IPS DF 6.9 (cell line): ENCODE measurements around the gene SLC25A4.
A peak's percentile ranks its signal among the peaks of the same experiment; 100 is the strongest.
"Not testable (repeated sequence)": the region's sequence is repeated elsewhere in the genome, so short reads cannot be mapped to it uniquely, and the experiment has no call there.

Experiments
- DNase-seq: peaks from one replicate; pipeline ENCODE4 v3.0.0-alpha.2; 2013; ENCODE audit warnings: low read depth, low spot score
- H3K27ac ChIP-seq: one replicate; pipeline ENCODE4 v1.5.1; 2013; ENCODE audit warnings: low read length, control low read depth
- H3K27me3 ChIP-seq: 2 replicates; pipeline ENCODE4 v1.6.1; 2013; ENCODE audit warnings: mild to moderate bottlenecking, low read length; ENCODE audit not compliant: control insufficient read depth, insufficient read depth
- H3K36me3 ChIP-seq: 2 replicates; pipeline ENCODE4 v1.6.1; 2013; ENCODE audit warnings: low read length; ENCODE audit not compliant: control insufficient read depth, insufficient read depth
- H3K4me1 ChIP-seq: 2 replicates; pipeline ENCODE4 v1.6.1; 2013; ENCODE audit warnings: low read length; ENCODE audit not compliant: control insufficient read depth, insufficient read depth
- H3K4me3 ChIP-seq: 2 replicates; pipeline ENCODE4 v1.5.1; 2013; ENCODE audit warnings: mild to moderate bottlenecking, low read length
- H3K9me3 ChIP-seq: 2 replicates; pipeline ENCODE4 v1.6.1; 2013; ENCODE audit warnings: low read length, inconsistent platforms; ENCODE audit not compliant: control insufficient read depth, insufficient read depth
- WGBS: extraction: QIAGEN DNeasy Blood & Tissue Kit; methylation state at CpG from one replicate; pipeline ENCODE4 v1.1.7; 2013; ENCODE audit warnings: mixed read lengths, missing lambda C conversion rate; ENCODE audit not compliant: insufficient read length, insufficient coverage; 5-methylcytosine and 5-hydroxymethylcytosine counted together

Gene SLC25A4

DNA sequence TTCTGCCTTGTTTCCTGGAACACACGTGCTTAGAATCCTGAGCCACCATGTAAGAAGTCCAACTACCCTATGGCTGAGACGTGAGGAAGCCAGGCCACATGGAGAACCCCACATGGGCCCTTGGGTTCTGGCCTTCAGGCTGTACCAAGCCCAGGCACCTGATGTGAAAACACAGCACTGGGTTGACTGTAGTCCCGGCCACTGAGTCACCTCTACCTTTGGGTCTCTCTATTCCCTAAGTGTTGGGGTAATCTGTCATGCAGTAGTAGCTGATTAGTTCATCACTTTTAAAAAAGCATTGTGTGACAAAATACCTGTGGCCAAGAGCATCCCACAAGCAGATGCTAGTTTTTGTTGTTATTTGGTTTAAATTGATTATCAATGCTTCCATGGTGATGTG is 36.4 kb downstream of the SLC25A4 start:
- Histone ChIP-seq H3K27ac (no peak overlapping the region), H3K9me3 (no peaks in the 10 kb centered on the region), H3K27me3 (no peaks in the 10 kb centered on the region), H3K4me1 (peaks cover 3% of the 10 kb centered on the region; the same call in 1 of the 2 replicates), H3K4me3 (no peak overlapping the region), H3K36me3 (no peaks in the 10 kb centered on the region)
- DNase-seq: no peak
- WGBS: no CpG with 5 or more reads among the region's 3 CpGs

DNA sequence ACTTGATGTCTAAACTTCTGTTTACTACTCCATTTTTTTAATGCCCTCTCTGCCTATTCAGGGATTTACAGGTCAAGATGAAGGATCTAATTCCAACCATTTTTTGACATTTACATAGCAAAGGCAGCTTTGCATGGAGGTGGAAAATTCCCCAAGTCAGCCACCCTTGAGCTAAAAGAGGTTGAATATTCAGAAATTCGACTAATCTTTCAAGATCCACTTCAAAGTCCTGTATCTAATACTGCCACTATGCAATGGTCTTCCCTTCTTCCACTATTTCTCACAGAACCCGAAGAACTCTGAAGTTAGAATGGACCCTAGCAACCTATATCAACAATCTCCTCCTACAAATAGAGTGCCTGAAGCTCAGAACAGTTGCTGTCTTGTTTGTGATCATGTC is 39.2 kb downstream of the SLC25A4 start:
- Histone ChIP-seq H3K27ac (no peak overlapping the region), H3K4me1 (peaks cover 3% of the 10 kb centered on the region; the same call in 1 of the 2 replicates), H3K9me3 (no peaks in the 10 kb centered on the region), H3K36me3 (no peaks in the 10 kb centered on the region), H3K27me3 (no peaks in the 10 kb centered on the region), H3K4me3 (no peak overlapping the region)
- WGBS: no CpG with 5 or more reads among the region's 2 CpGs
- no peak for DNase-seq

DNA sequence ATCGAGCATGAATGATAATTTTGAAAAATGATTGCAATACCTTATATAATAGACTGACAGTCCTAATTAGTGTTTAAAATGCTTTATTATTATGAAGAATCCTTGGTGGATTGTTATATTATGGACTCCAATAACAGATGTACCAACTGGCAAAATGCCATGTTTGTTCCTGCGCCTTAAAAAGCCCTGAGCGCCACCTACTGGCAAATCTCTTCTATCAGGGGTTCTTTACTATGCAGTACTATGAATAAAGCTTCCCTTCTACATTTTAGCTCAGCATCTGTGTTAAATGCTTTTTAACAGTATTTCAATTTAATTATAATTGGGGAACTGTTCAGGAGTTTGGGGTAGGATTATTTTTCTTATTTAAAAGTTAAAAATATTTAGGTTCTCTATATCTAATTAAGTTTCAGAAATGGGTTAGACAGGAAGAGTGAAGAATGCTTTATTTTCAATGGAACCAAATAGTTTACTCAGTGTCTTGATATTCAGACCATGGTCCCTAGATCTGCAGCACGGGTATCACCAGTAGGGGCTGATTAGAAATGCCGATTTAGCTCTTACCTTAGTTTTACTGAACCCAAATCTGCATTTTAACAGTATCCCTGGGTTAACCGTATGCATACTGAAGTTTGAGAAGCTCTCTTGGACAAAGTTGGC is 40.7 kb downstream of the SLC25A4 start:
- Histone ChIP-seq H3K27me3 (no peaks in the 10 kb centered on the region), H3K9me3 (no peaks in the 10 kb centered on the region), H3K4me3 (no peak overlapping the region), H3K27ac (no peak overlapping the region), H3K4me1 (peaks cover 3% of the 10 kb centered on the region; the same call in 1 of the 2 replicates), H3K36me3 (no peaks in the 10 kb centered on the region)
- peak; percentile 54 for DNase-seq
- WGBS: no CpG with 5 or more reads among the region's 6 CpGs

GRCh38 chr4:185186769-185187168 is 43.7 kb downstream of the SLC25A4 start:
- no CpG with 5 or more reads among the region's 3 CpGs for WGBS

DNA sequence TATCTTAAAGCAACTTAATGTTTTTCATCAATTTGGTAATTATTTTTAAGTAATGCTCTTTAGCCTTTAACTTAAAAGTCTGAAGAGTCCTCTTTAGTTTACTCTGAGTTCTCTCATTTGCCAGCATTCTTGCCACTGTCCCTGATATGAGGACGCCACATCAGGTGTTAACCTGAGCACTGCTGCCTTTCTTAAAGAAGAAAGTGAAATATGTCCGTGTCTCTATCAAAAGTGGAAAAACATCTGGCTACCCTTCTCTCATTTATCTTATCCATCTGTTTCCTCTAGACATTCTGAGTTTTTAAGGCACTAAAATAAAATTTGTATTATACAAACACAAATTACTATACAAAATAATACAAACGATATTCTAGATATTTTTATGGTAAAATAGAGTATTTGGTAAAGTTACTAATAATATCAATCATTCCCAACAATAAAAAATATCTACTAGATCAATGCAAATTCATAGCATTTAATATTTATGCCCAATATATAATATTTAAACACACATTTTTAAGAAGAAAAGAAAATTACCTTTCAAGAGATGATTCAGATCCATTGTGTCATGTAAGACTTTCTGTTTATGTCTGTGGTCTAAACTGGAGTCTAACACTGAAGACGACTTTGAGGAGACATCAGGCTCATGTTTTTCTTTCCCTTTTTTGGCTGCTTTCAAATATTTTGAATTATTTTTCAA is 46.7 kb downstream of the SLC25A4 start:
- Histone ChIP-seq H3K27me3 (no peaks in the 10 kb centered on the region), H3K9me3 (no peaks in the 10 kb centered on the region), H3K27ac (no peak overlapping the region), H3K4me1 (no peaks in the 10 kb centered on the region), H3K36me3 (peaks cover 4% of the 10 kb centered on the region; the same call in 1 of the 2 replicates), H3K4me3 (no peak overlapping the region)
- WGBS: 100% methylated on average over 1 of the region's 4 CpGs
- DNase-seq: no peak

More at GRCh38 chr4:185186769-185187168, 43.7 kb downstream of the SLC25A4 start:
- no peak overlapping the region for H3K27ac ChIP-seq
- H3K4me1 ChIP-seq: peaks cover 1% of the 10 kb centered on the region; the same call in 1 of the 2 replicates
- H3K27me3 ChIP-seq: no peaks in the 10 kb centered on the region
- H3K9me3 ChIP-seq: no peaks in the 10 kb centered on the region
- H3K4me3 ChIP-seq: no peak overlapping the region
- H3K36me3 ChIP-seq: peaks cover 4% of the 10 kb centered on the region; the same call in 1 of the 2 replicates
- DNase-seq: no peak

- Histone ChIP-seq H3K4me3 (no peak overlapping the region), H3K27ac (no peak overlapping the region), H3K4me1 (no peaks in the 10 kb centered on the region), H3K36me3 (peaks cover 4% of the 10 kb centered on the region; the same call in 1 of the 2 replicates), H3K9me3 (no peaks in the 10 kb centered on the region), H3K27me3 (no peaks in the 10 kb centered on the region)
- no peak for DNase-seq
- no CpG with 5 or more reads among the region's 6 CpGs for WGBS
These were observed 47.3 kb downstream of the SLC25A4 start for GRCh38 chr4:185190306-185190856.

GRCh38 chr4:185192059-185192458 is 49.0 kb downstream of the SLC25A4 start:
- no CpG with 5 or more reads among the region's 1 CpG for WGBS
- H3K36me3 ChIP-seq: peaks cover 4% of the 10 kb centered on the region; the same call in 1 of the 2 replicates

GRCh38 chr4:185194924-185195888 is 52.1 kb downstream of the SLC25A4 start:
- Histone ChIP-seq H3K27me3 (no peaks in the 10 kb centered on the region), H3K36me3 (peaks cover 4% of the 10 kb centered on the region; the same call in 1 of the 2 replicates), H3K27ac (no peak overlapping the region), H3K4me3 (no peak overlapping the region), H3K9me3 (no peaks in the 10 kb centered on the region), H3K4me1 (no peaks in the 10 kb centered on the region)
- no peak for DNase-seq
- no CpG with 5 or more reads among the region's 9 CpGs for WGBS

More at GRCh38 chr4:185192059-185192458, 49.0 kb downstream of the SLC25A4 start:
- Histone ChIP-seq H3K27me3 (no peaks in the 10 kb centered on the region), H3K4me3 (no peak overlapping the region), H3K9me3 (no peaks in the 10 kb centered on the region), H3K27ac (no peak overlapping the region), H3K4me1 (no peaks in the 10 kb centered on the region)
- DNase-seq: no peak

DNA sequence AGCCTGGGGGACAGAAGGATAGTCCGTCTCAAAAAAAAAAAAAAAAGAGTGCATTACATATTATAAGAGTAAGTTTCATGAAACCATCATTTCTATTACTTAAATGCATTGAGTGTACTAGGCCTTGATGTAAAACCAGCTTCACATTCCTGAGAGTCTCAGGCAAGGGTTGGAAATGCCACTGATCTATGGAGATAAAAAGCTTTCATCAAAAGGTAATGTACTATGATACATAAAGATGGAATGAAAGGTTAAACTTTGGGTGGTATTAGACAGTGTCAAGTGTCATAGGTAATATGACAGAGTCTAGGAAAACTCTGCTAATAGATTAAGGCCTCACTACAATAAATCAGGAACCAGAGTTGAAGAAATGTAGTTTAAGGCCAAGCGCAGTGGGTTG is 53.4 kb downstream of the SLC25A4 start:
- no peaks in the 10 kb centered on the region for H3K4me1 ChIP-seq
- DNase-seq: no peak
- H3K4me3 ChIP-seq: no peak overlapping the region
- H3K9me3 ChIP-seq: no peaks in the 10 kb centered on the region
- no peaks in the 10 kb centered on the region for H3K36me3 ChIP-seq
- WGBS: no CpG with 5 or more reads among the region's 2 CpGs
- H3K27ac ChIP-seq: no peak overlapping the region
- H3K27me3 ChIP-seq: no peaks in the 10 kb centered on the region

DNA sequence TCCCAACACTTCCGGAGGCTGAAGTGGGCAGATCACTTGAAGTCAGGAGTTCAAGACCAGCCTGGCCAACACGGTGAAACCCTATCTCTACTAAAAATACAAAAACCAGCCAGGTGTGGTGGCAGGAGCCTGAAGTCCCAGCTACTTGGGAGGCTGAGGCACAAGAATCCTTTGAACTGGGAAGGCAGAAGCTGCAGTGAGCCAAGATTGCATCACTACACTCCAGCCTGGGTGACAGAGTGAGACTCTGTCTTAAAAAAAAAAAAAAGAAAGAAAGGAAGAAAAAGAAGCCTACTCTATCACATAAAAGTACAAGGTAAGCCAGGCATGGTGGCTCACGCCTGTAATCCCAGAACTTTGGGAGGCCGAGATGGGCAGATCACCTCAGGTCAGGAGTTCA is 55.1 kb downstream of the SLC25A4 start:
- not testable (repeated sequence) for H3K4me1 ChIP-seq, H3K36me3 ChIP-seq, H3K9me3 ChIP-seq, H3K27ac ChIP-seq, H3K4me3 ChIP-seq, H3K27me3 ChIP-seq, DNase-seq
- WGBS: no CpG with 5 or more reads among the region's 4 CpGs
